Breast epithelium (tissue), 4 donors: ENCODE measurements around the gene CTNND2. TPM values are rescaled to one million over a fixed set of nuclear protein-coding genes. Genes with fewer than 3 reads are reported as not detected.

Experiments used
- DNase-seq, 2 donors: peaks; one replicate each; pipeline ENCODE4 v3.0.0-alpha.2; 2019; ENCODE audit warnings: low spot score in 2 of 2
- H3K27ac ChIP-seq, 2 donors: fragments of 200-600 bp; sonication (generic) in 1 of 2; one replicate each; pipeline ENCODE4 v1.5.1; 2016 to 2019; ENCODE audit warnings: mild to moderate bottlenecking in 1 of 2
- H3K27me3 ChIP-seq, 2 donors: fragments of 200-600 bp; sonication (generic) in 1 of 2; one replicate each; pipeline versions ENCODE4 v1.5.1 to v1.6.0; 2017 to 2019; ENCODE audit warnings: control low read depth in 1 of 2, mild to moderate bottlenecking in 1 of 2
- H3K36me3 ChIP-seq: fragments of 200-600 bp; one replicate; pipeline ENCODE4 v1.5.1; 2019
- H3K4me1 ChIP-seq, 2 donors: fragments of 200-600 bp; sonication (generic); one replicate each; pipeline ENCODE4 v1.5.1; 2016 to 2019; ENCODE audit warnings: control low read depth in 1 of 2
- H3K4me3 ChIP-seq, 3 donors: fragments of 200-600 bp; sonication (generic); 1 replicate in 2 of 3; 2 replicates in 1 of 3; pipeline ENCODE4 v1.5.1; 2016 to 2019; ENCODE audit warnings: mild to moderate bottlenecking in 3 of 3, moderate library complexity in 2 of 3
- H3K9me3 ChIP-seq, 2 donors: fragments of 200-600 bp; sonication (generic) in 1 of 2; one replicate each; pipeline ENCODE4 v1.5.1; 2016 to 2019; ENCODE audit warnings: control low read depth in 1 of 2
- CTCF ChIP-seq, 3 donors: fragments of 450-650 bp; IDR thresholded peaks; one replicate each; pipeline ENCODE4 v1.5.1; 2016 to 2017; ENCODE audit warnings: antibody characterized with exemption in 3 of 3, mild to moderate bottlenecking in 3 of 3, moderate library complexity in 3 of 3
- POLR2A ChIP-seq: fragments of 450-650 bp; IDR thresholded peaks from one replicate; pipeline ENCODE4 v1.6.1; 2016; ENCODE audit warnings: antibody characterized with exemption, mild to moderate bottlenecking, moderate library complexity
- POLR2AphosphoS5 ChIP-seq, 3 donors: sonication (generic); formaldehyde crosslinking; IDR thresholded peaks; one replicate each; pipeline ENCODE4 v1.6.1; 2017; ENCODE audit warnings: antibody characterized with exemption in 3 of 3
- intact Hi-C: fragments of 100-400 bp; cut with DNase I; formaldehyde crosslinking; loops from one replicate; pipeline ENCODE4 v1.15.1; 2023; ENCODE audit warnings: low total_unique reads
- total RNA-seq, 3 donors: library from RNA; depleted of rRNA; stranded (reverse); fragments of >200 nt; gene quantifications; one replicate each; pipeline ENCODE4 v1.1.0, GENCODE V29; 2016

The CTNND2 gene
- total RNA-seq, 3 donors from 2014 or later, result 3.3 to 6.0 TPM; not detected in 1

- TF ChIP-seq POLR2AphosphoS5 (IDR thresholded peaks at IDR 0.05), result no peak
- no peak for TF ChIP-seq POLR2A
- TF ChIP-seq CTCF (IDR thresholded peaks at IDR 0.05), result no peak
- H3K27me3 ChIP-seq, result no peaks in the 10 kb centered on the region
- no peaks in the 10 kb centered on the region for H3K36me3 ChIP-seq
- H3K27ac ChIP-seq, result no peak overlapping the region
- peaks cover 0 to 14% of the 10 kb centered on the region in 2 donors for H3K9me3 ChIP-seq
- no peak overlapping the region for H3K4me3 ChIP-seq
- intact Hi-C loops, result no loop called here
- DNase-seq, result no peak
- H3K4me1 ChIP-seq, result no peaks in the 10 kb centered on the region
Observed at GRCh38 chr5:11897781-11898180, 6.5 kb downstream of the CTNND2 start.

- H3K9me3 ChIP-seq, result peaks cover 0 to 14% of the 10 kb centered on the region in 2 donors
- H3K4me1 ChIP-seq, result no peaks in the 10 kb centered on the region
- peaks cover 0 to 3% of the 10 kb centered on the region in 2 donors for H3K27me3 ChIP-seq
- H3K36me3 ChIP-seq, result no peaks in the 10 kb centered on the region
- DNase-seq, result no peak
- intact Hi-C loops, result no loop called here
- no peak overlapping the region for H3K4me3 ChIP-seq
- TF ChIP-seq CTCF (IDR thresholded peaks at IDR 0.05) (no peak), POLR2AphosphoS5 (IDR thresholded peaks at IDR 0.05) (no peak), POLR2A (no peak)
- H3K27ac ChIP-seq, result no peak overlapping the region
Observed at GRCh38 chr5:11894992-11895391, 9.3 kb downstream of the CTNND2 start.

- Histone ChIP-seq H3K4me3 (no peak overlapping the region), H3K4me1 (no peaks in the 10 kb centered on the region), H3K27ac (no peak overlapping the region), H3K27me3 (peaks cover 0 to 3% of the 10 kb centered on the region in 2 donors), H3K36me3 (no peaks in the 10 kb centered on the region), H3K9me3 (peaks cover 0 to 14% of the 10 kb centered on the region in 2 donors)
- DNase-seq, result no peak
- TF ChIP-seq POLR2AphosphoS5 (IDR thresholded peaks at IDR 0.05), result no peak
- no peak for TF ChIP-seq CTCF (IDR thresholded peaks at IDR 0.05)
- TF ChIP-seq POLR2A, result no peak
- intact Hi-C loops, result no loop called here
Observed at GRCh38 chr5:11892832-11893231, 11.4 kb downstream of the CTNND2 start.

- TF ChIP-seq POLR2AphosphoS5 (IDR thresholded peaks at IDR 0.05), result no peak
- TF ChIP-seq CTCF (IDR thresholded peaks at IDR 0.05), result no peak
- no peak for TF ChIP-seq POLR2A
- intact Hi-C loops, result no loop called here
- Histone ChIP-seq H3K4me1 (no peaks in the 10 kb centered on the region), H3K9me3 (peaks cover 0 to under 1% of the 10 kb centered on the region in 2 donors), H3K27ac (no peak overlapping the region), H3K27me3 (peaks cover 0 to 3% of the 10 kb centered on the region in 2 donors), H3K36me3 (no peaks in the 10 kb centered on the region), H3K4me3 (no peak overlapping the region)
- no peak for DNase-seq
Observed at GRCh38 chr5:11890777-11891176, 13.5 kb downstream of the CTNND2 start.

GRCh38 chr5:11888221-11888620 is 16.0 kb downstream of the CTNND2 start:
- Histone ChIP-seq H3K27me3 (peaks cover 0 to 3% of the 10 kb centered on the region in 2 donors), H3K4me3 (no peak overlapping the region), H3K27ac (no peak overlapping the region), H3K9me3 (no peaks in the 10 kb centered on the region), H3K4me1 (no peaks in the 10 kb centered on the region), H3K36me3 (no peaks in the 10 kb centered on the region)
- TF ChIP-seq POLR2AphosphoS5 (IDR thresholded peaks at IDR 0.05) (no peak), CTCF (IDR thresholded peaks at IDR 0.05) (no peak), POLR2A (no peak)
- intact Hi-C loops, result no loop called here
- DNase-seq, result no peak
